ENCODE measurements around the gene SLC1A2. TPM values are rescaled to one million over a fixed set of nuclear protein-coding genes. Genes with fewer than 3 reads are reported as not detected.

The SLC1A2 gene
- total RNA-seq, 1 donor from 2014 or later = 4.9 TPM

DNA sequence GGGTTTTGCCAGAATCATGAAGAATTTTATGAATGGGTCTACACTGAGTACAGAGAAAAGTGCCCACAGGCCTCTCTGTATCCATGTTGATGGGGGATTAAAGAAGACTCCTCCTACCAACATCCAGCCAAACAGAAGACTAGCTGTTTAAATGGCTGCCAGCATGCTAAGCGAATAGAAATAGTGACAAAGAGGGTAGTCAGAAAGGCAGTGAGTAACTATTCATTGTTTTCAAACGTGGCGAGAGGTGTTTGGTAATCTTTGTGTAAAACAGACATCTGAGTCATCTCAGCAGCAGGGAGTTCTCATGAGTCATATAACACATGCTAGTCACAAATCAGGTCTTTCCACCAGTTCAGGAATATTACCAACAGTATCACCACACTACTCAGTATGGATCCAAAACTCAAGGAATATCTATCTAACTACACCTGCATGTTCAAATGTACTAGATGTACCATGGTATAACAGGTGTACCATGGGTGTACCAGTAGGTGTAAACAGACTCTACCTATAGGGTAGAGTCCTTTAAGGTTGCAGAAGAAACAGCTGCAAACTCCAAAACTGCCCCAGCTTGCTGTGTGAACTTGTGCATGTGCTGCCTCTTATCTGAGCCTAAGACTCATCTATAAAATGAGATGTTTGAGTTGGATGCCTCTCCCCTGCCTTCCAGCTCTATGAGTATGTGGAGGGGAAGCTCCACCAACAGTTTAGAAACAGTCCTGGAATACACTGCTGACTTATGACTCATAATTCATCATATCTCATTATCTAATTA is 82.0 kb downstream of the SLC1A2 start:
- H3K27ac ChIP-seq = no peak overlapping the region
- H3K27me3 ChIP-seq = no peaks in the 10 kb centered on the region
- H3K4me2 ChIP-seq = no peak overlapping the region
- TF ChIP-seq EZH2phosphoT487 (IDR thresholded peaks at IDR 0.05) (no peak), EZH2 (IDR thresholded peaks at IDR 0.05) (no peak)
- TF ChIP-seq, protein P1, sequence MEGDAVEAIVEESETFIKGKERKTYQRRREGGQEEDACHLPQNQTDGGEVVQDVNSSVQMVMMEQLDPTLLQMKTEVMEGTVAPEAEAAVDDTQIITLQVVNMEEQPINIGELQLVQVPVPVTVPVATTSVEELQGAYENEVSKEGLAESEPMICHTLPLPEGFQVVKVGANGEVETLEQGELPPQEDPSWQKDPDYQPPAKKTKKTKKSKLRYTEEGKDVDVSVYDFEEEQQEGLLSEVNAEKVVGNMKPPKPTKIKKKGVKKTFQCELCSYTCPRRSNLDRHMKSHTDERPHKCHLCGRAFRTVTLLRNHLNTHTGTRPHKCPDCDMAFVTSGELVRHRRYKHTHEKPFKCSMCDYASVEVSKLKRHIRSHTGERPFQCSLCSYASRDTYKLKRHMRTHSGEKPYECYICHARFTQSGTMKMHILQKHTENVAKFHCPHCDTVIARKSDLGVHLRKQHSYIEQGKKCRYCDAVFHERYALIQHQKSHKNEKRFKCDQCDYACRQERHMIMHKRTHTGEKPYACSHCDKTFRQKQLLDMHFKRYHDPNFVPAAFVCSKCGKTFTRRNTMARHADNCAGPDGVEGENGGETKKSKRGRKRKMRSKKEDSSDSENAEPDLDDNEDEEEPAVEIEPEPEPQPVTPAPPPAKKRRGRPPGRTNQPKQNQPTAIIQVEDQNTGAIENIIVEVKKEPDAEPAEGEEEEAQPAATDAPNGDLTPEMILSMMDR (IDR thresholded peaks at IDR 0.05) = no peak
- H3K4me1 Mint-ChIP-seq = no peaks in the 10 kb centered on the region
- no peaks in the 10 kb centered on the region for H3K9me3 ChIP-seq (ENCODE audit: low read depth)
- peaks cover 5% of the 10 kb centered on the region for H3K9me3 Mint-ChIP-seq
- peaks cover 1% of the 10 kb centered on the region for H3K36me3 Mint-ChIP-seq
- H3K27ac Mint-ChIP-seq = no peak overlapping the region
- no peaks in the 10 kb centered on the region for H3K79me2 ChIP-seq (ENCODE audit: low read depth)
- H3F3A ChIP-seq (ENCODE audit: low read depth) = no peaks in the 10 kb centered on the region
- no peak overlapping the region for H3K9ac ChIP-seq
- H3K4me1 ChIP-seq = no peaks in the 10 kb centered on the region
- DNase-seq (ENCODE audit: low spot score) = no peak
- no peak overlapping the region for H3K4me3 Mint-ChIP-seq
- no peak overlapping the region for H2AFZ ChIP-seq (replicated peaks)
- H3K27me3 Mint-ChIP-seq (ENCODE audit: insufficient read depth, low read depth) = no peaks in the 10 kb centered on the region
- no peak overlapping the region for H3K4me3 ChIP-seq
- H3K36me3 ChIP-seq = no peaks in the 10 kb centered on the region
- H4K20me1 ChIP-seq (ENCODE audit: low read depth) = no peaks in the 10 kb centered on the region

DNA sequence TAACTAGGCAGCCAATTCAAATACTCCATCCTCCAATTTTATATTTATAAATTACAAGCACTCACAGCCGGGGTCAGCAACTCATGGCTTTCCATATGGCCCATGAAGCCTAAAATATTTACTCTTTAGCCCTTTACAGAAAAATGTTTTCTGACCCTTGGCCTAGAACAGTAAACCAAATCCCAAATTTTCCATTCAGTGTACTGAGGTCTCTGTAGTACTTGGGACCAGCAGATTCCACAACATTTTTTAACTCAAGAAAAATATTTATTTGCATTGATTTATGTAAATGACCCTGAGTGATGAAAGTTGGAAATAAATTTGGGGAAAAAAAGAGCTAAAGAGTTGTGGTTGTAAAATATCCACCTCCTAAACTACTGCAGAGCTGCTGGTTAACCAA is 82.6 kb downstream of the SLC1A2 start:
- TF ChIP-seq, protein P1 (IDR thresholded peaks at IDR 0.05) = no peak
- no peak for TF ChIP-seq EZH2phosphoT487 (IDR thresholded peaks at IDR 0.05)
- TF ChIP-seq EZH2 (IDR thresholded peaks at IDR 0.05) = no peak
- H3K79me2 ChIP-seq (ENCODE audit: low read depth) = no peaks in the 10 kb centered on the region
- H4K20me1 ChIP-seq (ENCODE audit: low read depth) = no peaks in the 10 kb centered on the region
- DNase-seq (ENCODE audit: low spot score) = no peak
- H3K4me1 Mint-ChIP-seq = no peaks in the 10 kb centered on the region
- H3K4me1 ChIP-seq = no peaks in the 10 kb centered on the region
- H3K27me3 Mint-ChIP-seq (ENCODE audit: insufficient read depth, low read depth) = no peaks in the 10 kb centered on the region
- no peak overlapping the region for H3K4me3 ChIP-seq
- peaks cover 5% of the 10 kb centered on the region for H3K9me3 Mint-ChIP-seq
- no peak overlapping the region for H3K27ac Mint-ChIP-seq
- H3K27me3 ChIP-seq = no peaks in the 10 kb centered on the region
- H2AFZ ChIP-seq (replicated peaks) = no peak overlapping the region
- H3K9me3 ChIP-seq (ENCODE audit: low read depth) = no peaks in the 10 kb centered on the region
- H3K36me3 ChIP-seq = no peaks in the 10 kb centered on the region
- no peak overlapping the region for H3K4me2 ChIP-seq
- no peak overlapping the region for H3K27ac ChIP-seq
- H3K4me3 Mint-ChIP-seq = no peak overlapping the region
- peaks cover 1% of the 10 kb centered on the region for H3K36me3 Mint-ChIP-seq
- H3F3A ChIP-seq (ENCODE audit: low read depth) = no peaks in the 10 kb centered on the region
- H3K9ac ChIP-seq = no peak overlapping the region

DNA sequence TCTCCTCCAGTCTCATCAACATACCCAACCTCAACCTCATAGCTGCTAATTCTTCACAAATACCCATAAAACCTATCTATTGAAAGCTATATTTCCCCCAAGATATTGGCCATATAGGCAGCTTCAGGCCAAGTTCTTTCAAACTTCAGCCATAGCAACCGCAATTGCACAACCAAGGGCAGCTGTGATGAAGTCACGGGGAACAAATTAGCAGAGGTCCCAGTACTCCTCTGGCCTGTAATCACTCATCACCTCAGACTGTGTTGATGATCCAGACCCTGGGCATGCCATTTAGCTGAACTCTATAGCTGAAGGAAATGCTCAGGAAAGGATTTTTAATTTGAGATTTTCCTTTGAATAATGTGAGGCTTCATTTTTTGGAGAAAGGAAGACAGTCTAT is 84.1 kb downstream of the SLC1A2 start:
- no peak for DNase-seq (ENCODE audit: low spot score)
- Histone ChIP-seq H3K9ac (no peak overlapping the region), H3K36me3 (no peaks in the 10 kb centered on the region), H3K4me2 (no peak overlapping the region), H3K27ac (no peak overlapping the region), H4K20me1 (ENCODE audit: low read depth) (no peaks in the 10 kb centered on the region), H2AFZ (replicated peaks) (no peak overlapping the region), H3K79me2 (ENCODE audit: low read depth) (no peaks in the 10 kb centered on the region), H3F3A (ENCODE audit: low read depth) (no peaks in the 10 kb centered on the region), H3K27me3 (no peaks in the 10 kb centered on the region), H3K9me3 (ENCODE audit: low read depth) (no peaks in the 10 kb centered on the region), H3K4me3 (no peak overlapping the region), H3K4me1 (no peaks in the 10 kb centered on the region)
- TF ChIP-seq EZH2 (IDR thresholded peaks at IDR 0.05) (no peak), EZH2phosphoT487 (IDR thresholded peaks at IDR 0.05) (no peak)
- TF ChIP-seq, protein P1 (IDR thresholded peaks at IDR 0.05) = no peak
- Mint-ChIP-seq H3K4me3 (no peak overlapping the region), H3K36me3 (peaks cover 1% of the 10 kb centered on the region), H3K9me3 (peaks cover 5% of the 10 kb centered on the region), H3K4me1 (no peaks in the 10 kb centered on the region), H3K27ac (no peak overlapping the region), H3K27me3 (ENCODE audit: insufficient read depth, low read depth) (no peaks in the 10 kb centered on the region)

Measured in neural progenitor cell (in vitro differentiated cells).